ENCODE results near the gene NUDC. TPM values are rescaled to one million over a fixed set of nuclear protein-coding genes. Genes with fewer than 3 reads are reported as not detected.

NUDC gene
- total and polyA plus RNA-seq, 2 of the 4 experiments (the other 2 are of a cell fraction) = 34.8 to 89.8 TPM

- no peak overlapping the region for H2AFZ ChIP-seq (replicated peaks; ENCODE audit: low read length, poor library complexity)
- H4K8ac ChIP-seq (ENCODE audit: low read depth in 2 of 2, low read length in 2 of 2) = no peak overlapping the region
- H3K4me2 ChIP-seq (ENCODE audit: low read depth, low read length) = no peak overlapping the region
- no peak overlapping the region for H2BK15ac ChIP-seq (ENCODE audit: low read depth, low read length)
- H3K4ac ChIP-seq (ENCODE audit: low read depth, low read length) = no peak overlapping the region
- H2BK120ac ChIP-seq (ENCODE audit: low read depth, low read length) = no peak overlapping the region
- no peak overlapping the region for H3K18ac ChIP-seq (ENCODE audit: low read depth, low read length)
- peaks cover 28% of the 10 kb centered on the region for H3K36me3 ChIP-seq (ENCODE audit: control insufficient read depth, insufficient read depth, low read length)
- TF ChIP-seq CHD1 (IDR thresholded peaks at IDR 0.05; ENCODE audit: low read depth, low read length) = no peak
- TF ChIP-seq POLR2A (IDR thresholded peaks at IDR 0.05; ENCODE audit: low read depth, low read length) = no peak
- no peak for TF ChIP-seq BHLHE40 (IDR thresholded peaks at IDR 0.05; ENCODE audit: low read depth, low read length)
- no peak for TF ChIP-seq USF2 (IDR thresholded peaks at IDR 0.05; ENCODE audit: low read depth, low read length)
- TF ChIP-seq NFE2L2 (IDR thresholded peaks at IDR 0.05; ENCODE audit: low read depth, low read length) = no peak
- TF ChIP-seq ELK1 (IDR thresholded peaks at IDR 0.05; ENCODE audit: borderline replicate concordance, low read depth, low read length) = no peak
- no peak overlapping the region for H2BK20ac ChIP-seq (ENCODE audit: low read depth, low read length)
- no peaks in the 10 kb centered on the region for H3K9me1 ChIP-seq (ENCODE audit: insufficient read depth, low read length)
- ATAC-seq (ENCODE audit: low read depth) (no peak), DNase-seq (no peak)
- no peak overlapping the region for H3K4me3 ChIP-seq (ENCODE audit: insufficient read depth, low read depth, low read length)
- dilution Hi-C loops (cut with HindIII; ENCODE audit: low sequenced_read_pairs, unreplicated experiment) (no loop called here), intact Hi-C loops (cut with micrococcal nuclease) (no loop called here), in situ Hi-C loops (cut with MboI; ENCODE audit: low sequenced_read_pairs) (no loop called here)
- H3K9me3 ChIP-seq (ENCODE audit: control insufficient read depth, insufficient read depth, low read length) = no peaks in the 10 kb centered on the region
- BruUV-seq (replicated peaks) = no TSS peak
- H4K5ac ChIP-seq (ENCODE audit: low read depth, low read length) = no peak overlapping the region
- H3K9ac ChIP-seq (ENCODE audit: low read depth, low read length) = no peak overlapping the region
- H4K91ac ChIP-seq (ENCODE audit: insufficient read depth, low read depth, low read length) = no peak overlapping the region
- ChIA-PET POLR2A (ENCODE audit: unreplicated experiment) (no interaction called here), CTCF (no interaction called here)
- H3K14ac ChIP-seq (replicated peaks; ENCODE audit: low read depth, low read length) = no peak overlapping the region
- no peak overlapping the region for H3K23ac ChIP-seq (ENCODE audit: low read depth, low read length)
- H2AK9ac ChIP-seq (replicated peaks; ENCODE audit: low read depth, low read length, poor library complexity) = no peak overlapping the region
- no peak overlapping the region for H2AK5ac ChIP-seq (ENCODE audit: low read depth, low read length)
- H4K20me1 ChIP-seq (ENCODE audit: insufficient read depth, low read length) = no peaks in the 10 kb centered on the region
- 100% methylated on average over 5 of the region's 9 CpGs; no CpG with 5 or more reads in 1 of the 2 experiments for WGBS, 2 experiments (ENCODE audit: extremely low coverage in 2 of 2, insufficient read length in 1 of 2)
- H3K27me3 ChIP-seq (ENCODE audit: control insufficient read depth, insufficient read depth, low read length) = no peaks in the 10 kb centered on the region
- H3K4me1 ChIP-seq (ENCODE audit: control insufficient read depth, insufficient read depth, low read length) = peaks cover 5% of the 10 kb centered on the region; the same call in 1 of the 2 replicates
- no peak overlapping the region for H3K27ac ChIP-seq (ENCODE audit: insufficient read depth, low read length)
- no peak overlapping the region for H2BK5ac ChIP-seq (ENCODE audit: low read depth, low read length, poor library complexity, severe bottlenecking)
- H3K56ac ChIP-seq (ENCODE audit: extremely low read depth, insufficient read depth, low read length) = no peak overlapping the region
- peaks cover 24 to 54% of the 10 kb centered on the region in 2 experiments; a peak in 3 of 4 replicates for H3K79me1 ChIP-seq (ENCODE audit: low read depth in 1 of 2, low read length in 2 of 2)
Measured at GRCh38 chr1:26897351-26897750, 24.2 kb upstream of the NUDC start.

All from IMR-90 (cell line).